ENCODE results near the gene TKTL2.
"Not testable (repeated sequence)": the region's sequence is repeated elsewhere in the genome, so short reads cannot be mapped to it uniquely, and the experiment has no call there.

The TKTL2 gene

DNA sequence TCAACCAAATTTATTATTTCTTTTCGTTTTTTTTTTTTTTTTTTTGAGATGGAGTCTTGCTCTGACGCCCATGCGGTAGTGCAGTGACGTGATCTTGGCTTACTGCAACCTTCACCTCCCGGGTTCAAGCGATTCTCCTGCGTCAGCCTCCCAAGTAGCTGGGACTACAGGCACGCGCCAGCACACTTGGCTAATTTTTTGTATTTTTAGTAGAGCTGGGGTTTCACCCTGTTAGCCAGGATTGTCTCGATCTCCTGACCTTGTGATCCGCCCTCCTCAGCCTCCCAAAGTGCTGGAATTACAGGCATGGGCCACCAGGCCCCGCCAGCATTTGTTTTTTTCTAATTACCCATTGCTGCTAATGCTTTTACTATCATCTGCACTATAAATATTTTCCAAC is 26.5 kb downstream of the TKTL2 start:
- not testable (repeated sequence) for DNase-seq (ENCODE audit: low read depth)

DNA sequence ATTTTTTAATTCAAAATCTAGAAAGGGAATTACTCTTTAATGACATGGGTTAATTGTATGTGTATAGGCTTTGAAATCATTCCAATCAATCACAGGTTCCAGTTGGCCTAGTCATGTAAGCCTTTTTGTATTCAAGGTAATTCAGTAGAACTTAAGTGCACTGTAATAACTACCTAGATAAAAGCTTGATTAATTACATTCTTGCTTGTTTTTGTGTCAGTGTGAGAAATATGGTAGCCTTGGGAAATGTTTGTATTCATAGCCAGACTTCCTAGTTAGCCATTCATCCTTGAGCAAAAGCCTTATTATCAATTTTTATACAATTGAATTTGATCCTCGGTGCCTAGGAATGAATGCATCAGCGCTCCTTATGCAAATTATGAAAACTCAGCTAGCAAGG is 33.5 kb downstream of the TKTL2 start:
- no peak for DNase-seq (ENCODE audit: low read depth)

All from ELR (cell line).